ENCODE measurements around the gene FHL1.

Gene FHL1

GRCh38 chrX:136258951-136259350 lies 111.6 kb downstream of the FHL1 start:
- no peak for DNase-seq (ENCODE audit: low spot score)

GRCh38 chrX:136259543-136259942 lies 112.2 kb downstream of the FHL1 start:
- no peak for DNase-seq (ENCODE audit: low spot score)

- DNase-seq (ENCODE audit: low spot score) = no peak
Measured at GRCh38 chrX:136260776-136261175, 113.4 kb downstream of the FHL1 start.

All from Ammon's horn (tissue), 1 donor.